ENCODE measurements around the gene DIAPH3. TPM values are rescaled to one million over a fixed set of nuclear protein-coding genes. Genes with fewer than 3 reads are reported as not detected.

DIAPH3 gene
- total RNA-seq, 2 experiments from 2014 or later = 20.0 to 21.0 TPM

- Mint-ChIP-seq H3K9me3 (no peaks in the 10 kb centered on the region), H3K4me1 (peaks cover 12% of the 10 kb centered on the region), H3K4me3 (no peak overlapping the region), H3K27me3 (no peaks in the 10 kb centered on the region), H3K36me3 (peaks cover 9% of the 10 kb centered on the region), H3K27ac (no peak overlapping the region)
- DNase-seq = no peak
Observed at GRCh38 chr13:60169239-60170031, 5.7 kb upstream of the DIAPH3 start.

GRCh38 chr13:60167121-60167520 lies 3.4 kb upstream of the DIAPH3 start:
- H3K9me3 Mint-ChIP-seq = no peaks in the 10 kb centered on the region
- no peak overlapping the region for H3K27ac Mint-ChIP-seq
- DNase-seq = no peak
- peaks cover 23% of the 10 kb centered on the region for H3K4me1 Mint-ChIP-seq
- no peak overlapping the region for H3K4me3 Mint-ChIP-seq
- H3K27me3 Mint-ChIP-seq = no peaks in the 10 kb centered on the region
- H3K36me3 Mint-ChIP-seq = peaks cover 9% of the 10 kb centered on the region

DNA sequence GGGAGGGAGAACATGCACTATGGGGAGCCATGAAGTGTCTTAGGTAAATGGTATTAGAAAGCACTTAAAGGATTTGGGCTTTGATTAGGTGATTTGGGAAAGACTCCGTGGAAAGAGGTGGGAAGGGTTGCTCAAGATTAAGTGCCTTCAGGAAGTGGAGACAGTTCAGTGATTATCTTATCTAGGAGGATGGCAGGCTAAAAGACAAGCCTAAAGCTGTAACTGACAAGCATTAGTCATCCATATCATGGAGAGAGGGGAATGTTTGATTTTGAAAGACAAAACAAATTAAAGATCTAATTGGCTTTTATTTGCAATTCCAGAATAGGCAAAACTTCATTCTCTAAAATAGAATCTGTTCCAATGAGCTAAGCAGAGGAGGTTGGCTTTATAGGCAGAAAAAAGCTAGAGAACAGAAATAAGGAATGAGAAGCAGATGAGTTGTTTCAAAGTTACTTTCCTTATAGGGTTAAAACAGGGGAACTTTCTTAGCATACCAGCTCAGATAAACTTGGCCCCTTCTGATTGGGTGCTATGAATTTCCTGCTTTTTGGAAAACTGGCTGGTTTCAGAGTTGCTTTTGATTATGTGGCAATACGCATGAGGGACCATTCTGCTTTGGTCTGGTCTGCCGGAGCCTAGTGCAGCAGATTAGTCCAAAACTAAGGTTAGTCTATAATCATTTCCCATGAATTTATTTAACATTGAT lies 1.8 kb upstream of the DIAPH3 start:
- Mint-ChIP-seq H3K27ac (no peak overlapping the region), H3K36me3 (peaks cover 18% of the 10 kb centered on the region), H3K27me3 (peaks cover 11% of the 10 kb centered on the region), H3K4me3 (peak overlapping the region; percentile 94), H3K4me1 (peaks cover 33% of the 10 kb centered on the region), H3K9me3 (peaks cover 7% of the 10 kb centered on the region)
- no peak for DNase-seq

- H3K27me3 Mint-ChIP-seq = peaks cover 17% of the 10 kb centered on the region
- DNase-seq = no peak
- H3K4me3 Mint-ChIP-seq = peak overlapping the region; percentile 94
- H3K9me3 Mint-ChIP-seq = peaks cover 7% of the 10 kb centered on the region
- H3K36me3 Mint-ChIP-seq = peaks cover 29% of the 10 kb centered on the region
- H3K27ac Mint-ChIP-seq = peak overlapping the region; percentile 94
- peaks cover 33% of the 10 kb centered on the region for H3K4me1 Mint-ChIP-seq
Observed at GRCh38 chr13:60164234-60164889, 634 bp upstream of the DIAPH3 start.

DNA sequence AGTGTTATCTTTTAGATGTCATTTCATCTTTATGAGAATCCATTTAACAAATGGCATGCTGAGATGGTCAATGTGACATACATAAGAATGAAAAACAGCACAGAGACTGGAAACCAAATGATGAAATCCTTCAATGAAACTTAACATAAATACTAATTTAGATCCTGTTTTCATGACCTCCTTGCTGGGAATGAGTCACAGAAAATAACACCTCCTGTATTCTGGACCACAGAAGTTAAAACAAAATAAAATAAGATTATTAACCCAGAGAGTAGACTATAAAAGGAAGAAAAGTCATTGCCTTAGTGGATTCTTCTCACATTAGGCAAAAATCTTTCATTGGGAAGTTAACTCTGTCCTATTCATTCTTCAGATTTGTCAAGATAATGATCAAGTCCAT lies 1.6 kb downstream of the DIAPH3 start:
- H3K36me3 Mint-ChIP-seq = peaks cover 41% of the 10 kb centered on the region
- no peak for DNase-seq
- H3K9me3 Mint-ChIP-seq = peaks cover 12% of the 10 kb centered on the region
- peak overlapping the region; percentile 44 for H3K27ac Mint-ChIP-seq
- peaks cover 17% of the 10 kb centered on the region for H3K27me3 Mint-ChIP-seq
- peaks cover 35% of the 10 kb centered on the region for H3K4me1 Mint-ChIP-seq
- peak overlapping the region; percentile 94 for H3K4me3 Mint-ChIP-seq

DNA sequence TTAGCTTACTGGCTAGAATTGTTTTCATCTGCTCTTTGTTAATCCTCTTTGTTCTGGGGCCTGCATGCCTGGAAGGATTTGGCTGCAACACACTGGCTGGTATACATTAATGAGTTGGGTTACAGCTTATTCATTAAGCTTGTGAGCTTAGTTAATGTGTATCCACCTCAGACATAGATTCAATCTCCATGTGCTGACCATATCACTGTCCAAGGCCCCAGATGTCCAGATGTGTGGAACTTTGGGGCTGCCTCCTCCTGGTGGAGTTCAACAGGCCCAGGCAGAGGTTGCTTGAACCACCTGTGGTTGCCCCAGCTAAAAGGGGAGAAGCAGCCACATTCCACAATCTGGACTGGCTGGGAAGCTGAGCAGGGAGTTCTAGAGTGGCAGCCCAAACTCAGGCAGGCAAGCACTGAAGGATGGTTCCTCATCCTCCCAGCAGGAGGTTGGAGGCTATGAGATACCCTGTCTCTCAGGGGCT lies 5.4 kb downstream of the DIAPH3 start:
- DNase-seq = no peak
- no peak overlapping the region for H3K27ac Mint-ChIP-seq
- peaks cover 45% of the 10 kb centered on the region for H3K36me3 Mint-ChIP-seq
- no peak overlapping the region for H3K4me3 Mint-ChIP-seq
- peaks cover 23% of the 10 kb centered on the region for H3K4me1 Mint-ChIP-seq
- peaks cover 13% of the 10 kb centered on the region for H3K9me3 Mint-ChIP-seq
- peaks cover 17% of the 10 kb centered on the region for H3K27me3 Mint-ChIP-seq

DNA sequence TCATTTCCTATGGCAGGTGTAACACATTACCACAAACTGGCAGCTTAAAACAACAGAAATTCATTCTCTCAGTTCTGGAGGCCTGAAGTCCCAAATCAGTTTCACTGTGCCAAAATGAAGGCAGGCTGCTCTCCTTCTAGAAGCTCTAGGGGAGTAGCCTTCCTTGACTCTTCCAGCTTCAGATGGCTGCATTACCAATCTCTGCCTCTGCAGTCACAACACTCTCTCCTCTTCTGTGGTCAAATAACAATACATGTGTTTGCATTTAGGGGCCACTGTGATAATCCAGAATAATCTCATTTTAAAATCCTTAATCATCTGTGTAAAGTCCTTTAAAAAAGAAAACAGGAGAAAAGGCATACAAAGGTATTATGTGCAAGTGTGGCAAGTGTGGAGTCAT lies 7.8 kb downstream of the DIAPH3 start:
- H3K36me3 Mint-ChIP-seq = peaks cover 39% of the 10 kb centered on the region
- H3K27me3 Mint-ChIP-seq = peaks cover 11% of the 10 kb centered on the region
- DNase-seq = no peak
- peaks cover 4% of the 10 kb centered on the region for H3K4me1 Mint-ChIP-seq
- peaks cover 6% of the 10 kb centered on the region for H3K9me3 Mint-ChIP-seq
- H3K4me3 Mint-ChIP-seq = no peak overlapping the region
- no peak overlapping the region for H3K27ac Mint-ChIP-seq

- peaks cover 4% of the 10 kb centered on the region for H3K4me1 Mint-ChIP-seq
- peaks cover under 1% of the 10 kb centered on the region for H3K27me3 Mint-ChIP-seq
- no peak overlapping the region for H3K27ac Mint-ChIP-seq
- H3K36me3 Mint-ChIP-seq = peaks cover 17% of the 10 kb centered on the region
- no peak overlapping the region for H3K4me3 Mint-ChIP-seq
- DNase-seq = no peak
- peaks cover 6% of the 10 kb centered on the region for H3K9me3 Mint-ChIP-seq
Observed at GRCh38 chr13:60152904-60153303, 10.8 kb downstream of the DIAPH3 start.

DNA sequence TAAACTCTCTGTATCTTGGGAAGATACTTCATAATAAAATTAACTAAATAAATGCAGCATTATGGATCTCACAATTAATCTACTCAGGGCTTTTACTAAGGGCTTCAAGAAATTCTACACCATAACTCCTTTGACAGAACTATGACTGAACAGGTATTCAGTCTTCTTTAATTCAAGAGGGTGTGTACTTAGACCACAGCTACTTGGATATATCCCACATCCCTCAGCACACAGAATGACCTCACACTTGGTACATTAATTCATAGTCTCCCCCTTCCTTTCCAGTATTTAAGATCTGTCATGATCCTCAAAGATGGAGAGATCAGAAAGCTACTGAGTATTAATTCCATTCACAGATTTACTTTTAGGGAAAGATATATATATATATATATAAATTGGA lies 11.6 kb downstream of the DIAPH3 start:
- no peak overlapping the region for H3K27ac Mint-ChIP-seq
- H3K4me1 Mint-ChIP-seq = peaks cover 2% of the 10 kb centered on the region
- peaks cover 10% of the 10 kb centered on the region for H3K36me3 Mint-ChIP-seq
- H3K9me3 Mint-ChIP-seq = peaks cover under 1% of the 10 kb centered on the region
- H3K4me3 Mint-ChIP-seq = no peak overlapping the region
- H3K27me3 Mint-ChIP-seq = peaks cover 6% of the 10 kb centered on the region
- DNase-seq = no peak

- no peaks in the 10 kb centered on the region for H3K4me1 Mint-ChIP-seq
- H3K36me3 Mint-ChIP-seq = no peaks in the 10 kb centered on the region
- no peaks in the 10 kb centered on the region for H3K9me3 Mint-ChIP-seq
- DNase-seq = no peak
- no peak overlapping the region for H3K27ac Mint-ChIP-seq
- H3K27me3 Mint-ChIP-seq = peaks cover 6% of the 10 kb centered on the region
- no peak overlapping the region for H3K4me3 Mint-ChIP-seq
Observed at GRCh38 chr13:60150538-60150937, 13.2 kb downstream of the DIAPH3 start.

GRCh38 chr13:60148918-60149317 lies 14.8 kb downstream of the DIAPH3 start:
- no peak overlapping the region for H3K27ac Mint-ChIP-seq
- H3K4me1 Mint-ChIP-seq = no peaks in the 10 kb centered on the region
- no peaks in the 10 kb centered on the region for H3K36me3 Mint-ChIP-seq
- no peak overlapping the region for H3K4me3 Mint-ChIP-seq
- DNase-seq = no peak
- H3K9me3 Mint-ChIP-seq = no peaks in the 10 kb centered on the region
- H3K27me3 Mint-ChIP-seq = peaks cover 6% of the 10 kb centered on the region

GRCh38 chr13:60147361-60147760 lies 16.4 kb downstream of the DIAPH3 start:
- no peak overlapping the region for H3K4me3 Mint-ChIP-seq
- no peaks in the 10 kb centered on the region for H3K4me1 Mint-ChIP-seq
- H3K27ac Mint-ChIP-seq = no peak overlapping the region
- no peaks in the 10 kb centered on the region for H3K9me3 Mint-ChIP-seq
- no peak for DNase-seq
- peaks cover 6% of the 10 kb centered on the region for H3K27me3 Mint-ChIP-seq
- no peaks in the 10 kb centered on the region for H3K36me3 Mint-ChIP-seq

DNA sequence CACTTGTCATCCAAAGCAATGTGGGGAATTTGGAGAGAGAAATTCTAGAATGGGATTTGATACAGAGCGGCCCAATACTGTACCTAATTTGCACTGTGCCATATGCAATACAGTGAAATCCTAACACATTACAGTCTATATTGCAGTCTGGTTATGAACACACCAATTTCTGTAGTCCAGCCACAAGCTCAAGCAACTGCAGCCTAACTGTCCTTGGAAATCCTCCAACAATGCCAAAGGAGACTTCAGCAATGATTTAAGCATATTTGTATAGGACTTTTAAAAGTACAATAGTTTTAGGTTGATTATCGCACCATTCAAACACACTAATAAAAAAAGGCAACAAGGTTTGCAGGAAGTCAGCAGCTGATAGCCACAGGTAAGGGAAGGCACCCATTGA lies 17.3 kb downstream of the DIAPH3 start:
- DNase-seq = no peak
- Mint-ChIP-seq H3K27ac (no peak overlapping the region), H3K36me3 (no peaks in the 10 kb centered on the region), H3K9me3 (no peaks in the 10 kb centered on the region), H3K4me3 (no peak overlapping the region), H3K27me3 (peaks cover 6% of the 10 kb centered on the region), H3K4me1 (no peaks in the 10 kb centered on the region)

GRCh38 chr13:60143775-60144174 lies 20.0 kb downstream of the DIAPH3 start:
- Mint-ChIP-seq H3K9me3 (no peaks in the 10 kb centered on the region), H3K36me3 (no peaks in the 10 kb centered on the region), H3K27me3 (peaks cover 6% of the 10 kb centered on the region), H3K4me1 (no peaks in the 10 kb centered on the region), H3K27ac (no peak overlapping the region), H3K4me3 (no peak overlapping the region)
- DNase-seq = no peak

DNA sequence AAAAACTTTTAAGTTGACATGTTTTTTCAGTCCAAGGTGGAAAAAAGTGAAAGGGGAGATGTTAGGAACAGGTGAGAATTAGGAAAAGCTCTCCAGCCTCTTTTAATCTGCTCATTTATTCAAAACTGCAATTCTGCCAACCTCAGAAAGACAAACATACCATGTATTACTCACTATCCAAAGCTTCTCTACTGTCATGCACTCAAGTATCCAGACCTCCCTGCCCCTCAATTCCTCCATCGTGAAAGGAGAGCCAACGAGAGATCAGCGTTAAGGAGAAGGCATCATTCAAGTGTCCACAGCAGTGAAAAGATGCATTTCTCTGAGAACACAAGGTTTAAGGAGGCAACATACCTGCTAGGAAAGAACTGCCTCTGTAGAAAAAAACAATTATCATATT lies 24.5 kb downstream of the DIAPH3 start:
- Mint-ChIP-seq H3K4me1 (peaks cover 2% of the 10 kb centered on the region), H3K4me3 (no peak overlapping the region), H3K27ac (no peak overlapping the region), H3K27me3 (no peaks in the 10 kb centered on the region), H3K9me3 (no peaks in the 10 kb centered on the region), H3K36me3 (no peaks in the 10 kb centered on the region)
- no peak for DNase-seq

Measured in activated naive CD8-positive, alpha-beta T cell treated with anti-CD3 and anti-CD28 coated beads for 36 hours (primary cell).